NCI-H2196 treated with DMSO at 0.1 percent for 48 hours (cell line): Measurements from ENCODE around the gene CTSH.
"Not testable (repeated sequence)": the region's sequence is repeated elsewhere in the genome, so short reads cannot be mapped to it uniquely, and the experiment has no call there.

Experiments
- DNase-seq: peaks from one replicate; lab custom pipeline; 2025; ENCODE audit not compliant: unreplicated experiment; lab: John Stamatoyannopoulos, UW

CTSH gene

DNA sequence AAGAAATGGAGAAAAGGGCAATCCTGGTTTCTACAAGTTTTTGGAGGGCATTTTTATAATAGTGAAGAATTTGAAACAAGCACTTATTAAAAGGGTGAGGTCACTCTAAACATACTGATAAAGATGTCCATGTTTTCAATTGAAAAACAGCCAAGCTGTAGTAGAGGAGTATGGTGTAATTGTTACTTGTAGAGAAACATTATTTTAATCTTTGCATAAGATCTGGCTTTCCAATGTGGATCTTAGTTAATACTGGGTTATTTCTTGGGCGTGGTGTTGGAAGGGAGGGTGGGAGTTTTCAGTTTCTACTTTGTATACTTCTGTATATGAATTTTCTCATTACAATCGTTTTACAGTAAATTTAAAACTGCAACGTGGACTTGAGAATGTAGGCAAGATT lies 49.4 kb downstream of the CTSH start:
- no peak for DNase-seq

DNA sequence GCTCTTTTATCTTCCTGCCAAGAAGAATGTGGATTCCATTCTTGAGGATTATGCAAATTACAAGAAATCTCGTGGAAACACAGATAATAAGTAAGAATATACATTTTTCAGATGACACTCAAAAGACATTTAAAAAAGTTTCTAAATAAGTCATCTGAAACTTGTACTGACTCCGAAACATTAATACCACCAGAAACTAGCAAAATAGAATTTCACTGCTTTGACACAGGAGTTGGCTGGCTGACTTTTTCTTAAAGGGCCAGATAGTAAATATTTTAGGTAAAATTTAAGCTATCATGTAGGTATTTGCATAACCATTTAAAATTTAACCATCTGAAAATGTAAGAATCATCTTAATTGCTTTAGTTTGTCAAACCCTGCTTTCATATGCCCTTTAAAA lies 51.3 kb downstream of the CTSH start:
- no peak for DNase-seq

DNA sequence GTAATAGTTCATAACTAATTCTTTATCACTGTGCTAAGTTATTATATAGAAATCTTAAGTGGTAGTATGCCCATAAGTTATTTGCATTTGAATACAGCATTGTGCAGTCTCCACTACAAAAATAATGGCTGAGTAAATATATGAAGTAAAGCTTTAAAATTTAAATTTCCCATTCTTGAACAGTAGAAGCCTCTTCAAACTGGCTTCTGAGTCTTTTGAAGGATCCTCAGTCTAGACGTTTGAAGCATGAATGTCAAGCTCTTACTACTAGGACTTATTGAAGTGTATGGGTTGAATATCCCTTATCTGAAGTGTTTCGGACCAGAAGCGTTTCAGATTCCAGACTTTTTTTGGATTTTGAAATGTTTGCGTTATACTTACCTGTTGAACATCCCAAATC lies 55.8 kb downstream of the CTSH start:
- no peak for DNase-seq

DNA sequence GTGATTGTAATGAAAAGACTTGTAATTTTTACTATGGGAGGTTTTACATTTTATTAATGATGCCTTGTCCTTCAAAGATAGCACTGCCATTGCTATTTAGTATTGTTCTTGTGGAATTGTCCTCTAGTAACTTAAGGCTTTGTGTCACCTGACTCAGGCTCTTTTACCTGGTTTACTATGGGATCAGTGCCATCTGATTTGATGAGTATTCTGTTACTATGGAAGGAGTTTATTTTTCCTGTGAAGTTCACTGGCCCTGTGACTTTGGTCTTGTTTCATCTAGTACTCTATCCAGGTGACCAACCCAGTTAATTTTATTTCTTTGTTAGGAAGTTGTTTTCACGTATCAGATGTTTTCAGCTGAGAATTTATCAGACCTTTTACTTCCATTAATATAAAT lies 63.2 kb downstream of the CTSH start:
- DNase-seq: no peak

DNA sequence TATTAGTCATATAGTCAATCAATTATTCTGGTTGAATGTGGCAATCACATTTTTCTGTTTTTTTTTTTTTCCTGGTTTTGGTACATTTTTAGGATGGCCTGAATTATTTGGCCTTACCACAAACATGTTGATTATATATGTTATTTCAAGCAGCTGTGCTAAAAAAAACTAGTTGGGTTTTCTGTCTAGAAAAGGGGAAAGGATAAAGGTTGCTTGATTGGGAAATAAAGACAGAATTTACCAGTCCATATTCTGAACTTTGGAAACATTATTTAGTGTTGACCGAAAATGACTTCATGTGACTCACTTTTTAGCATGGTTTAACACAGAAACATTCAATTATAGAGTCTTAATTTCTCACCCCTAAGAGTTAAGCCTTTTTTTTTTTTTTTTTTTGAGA lies 64.0 kb downstream of the CTSH start:
- no peak for DNase-seq

DNA sequence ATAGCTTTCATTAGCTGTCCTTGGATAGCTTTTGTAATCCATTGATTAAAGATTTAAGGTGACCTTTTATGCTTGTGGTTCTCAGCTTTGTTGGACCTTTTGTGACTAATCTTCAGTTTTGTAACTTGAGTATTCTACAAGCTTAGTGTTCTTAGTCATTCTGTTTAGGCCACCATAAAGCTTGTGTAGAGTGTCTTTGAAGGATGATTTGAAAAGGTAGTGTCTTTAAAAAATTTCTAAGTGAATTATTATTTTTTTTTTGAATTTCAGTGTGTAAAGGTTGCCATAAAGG lies 64.7 kb downstream of the CTSH start:
- DNase-seq: no peak

DNA sequence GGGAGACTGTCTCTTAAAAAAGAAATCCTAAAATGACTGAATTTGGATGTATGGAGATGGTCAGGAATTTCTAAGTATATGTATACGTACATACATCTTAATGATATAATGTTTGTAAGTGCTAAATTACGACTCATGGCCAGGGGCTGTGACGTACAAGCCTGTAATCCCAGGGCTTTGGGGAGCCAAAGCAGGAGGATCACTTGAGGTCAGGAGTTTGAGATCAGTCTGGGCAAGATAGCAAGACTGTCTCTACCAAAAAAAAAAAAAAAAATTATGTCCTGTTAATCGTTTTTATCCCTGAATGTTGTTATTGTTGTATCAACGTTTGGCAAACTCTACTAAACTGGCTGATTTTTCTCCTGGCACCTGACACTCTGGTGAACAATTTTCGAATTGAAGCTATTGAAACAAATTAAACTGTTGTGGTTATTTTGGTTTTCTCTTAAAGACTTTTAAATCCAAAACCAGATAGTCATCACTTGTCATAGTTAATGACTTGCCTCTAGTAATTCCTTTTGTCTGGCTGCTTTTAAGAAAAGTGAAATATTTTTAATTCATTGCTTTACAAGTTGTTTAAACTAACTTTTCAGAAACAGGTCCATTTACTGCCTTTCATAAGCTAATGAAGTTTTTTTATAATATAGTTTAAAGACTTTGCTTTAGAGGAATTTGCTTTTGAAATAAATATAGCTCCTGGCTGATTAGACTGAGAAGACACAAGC lies 65.2 kb downstream of the CTSH start:
- DNase-seq: no peak

DNA sequence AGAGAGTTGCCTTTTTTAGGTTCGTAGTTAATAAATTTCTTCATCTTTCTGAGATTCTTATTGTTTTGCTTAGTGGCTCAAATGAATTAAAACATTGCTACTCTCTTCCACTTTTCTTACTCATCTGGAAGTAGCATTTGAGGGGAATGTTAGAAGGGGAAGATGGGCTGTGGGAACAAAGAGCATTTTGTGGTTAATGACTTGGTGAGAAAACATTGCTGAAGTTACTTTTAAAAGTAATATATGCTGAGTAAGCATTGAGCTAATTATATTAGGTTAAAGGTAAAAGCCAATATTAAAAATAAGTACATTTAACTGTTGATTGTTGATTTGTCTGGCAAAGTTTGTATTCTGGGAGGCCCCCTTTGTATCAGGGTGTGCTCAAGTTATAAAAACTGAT lies 66.5 kb downstream of the CTSH start:
- DNase-seq: no peak

DNA sequence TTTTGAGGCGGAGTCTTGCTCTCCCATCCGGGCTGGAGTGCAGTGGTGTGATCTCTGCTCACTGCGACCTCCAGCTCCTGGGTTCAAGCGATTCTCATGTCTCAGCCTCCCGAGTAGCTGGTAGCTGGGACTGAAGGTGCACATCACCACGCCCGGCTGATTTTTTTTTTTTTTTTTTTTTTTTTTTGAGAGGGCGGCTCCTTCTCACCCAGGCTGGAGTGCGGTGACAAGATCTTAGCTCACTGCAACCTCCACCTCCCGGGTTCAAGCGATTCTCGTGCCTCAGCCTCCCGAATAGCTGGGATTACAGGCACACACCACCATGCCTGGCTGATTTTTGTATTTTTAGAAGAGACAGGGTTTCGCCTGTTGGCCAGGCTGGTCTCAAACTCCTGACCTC lies 67.9 kb downstream of the CTSH start:
- not testable (repeated sequence) for DNase-seq

DNA sequence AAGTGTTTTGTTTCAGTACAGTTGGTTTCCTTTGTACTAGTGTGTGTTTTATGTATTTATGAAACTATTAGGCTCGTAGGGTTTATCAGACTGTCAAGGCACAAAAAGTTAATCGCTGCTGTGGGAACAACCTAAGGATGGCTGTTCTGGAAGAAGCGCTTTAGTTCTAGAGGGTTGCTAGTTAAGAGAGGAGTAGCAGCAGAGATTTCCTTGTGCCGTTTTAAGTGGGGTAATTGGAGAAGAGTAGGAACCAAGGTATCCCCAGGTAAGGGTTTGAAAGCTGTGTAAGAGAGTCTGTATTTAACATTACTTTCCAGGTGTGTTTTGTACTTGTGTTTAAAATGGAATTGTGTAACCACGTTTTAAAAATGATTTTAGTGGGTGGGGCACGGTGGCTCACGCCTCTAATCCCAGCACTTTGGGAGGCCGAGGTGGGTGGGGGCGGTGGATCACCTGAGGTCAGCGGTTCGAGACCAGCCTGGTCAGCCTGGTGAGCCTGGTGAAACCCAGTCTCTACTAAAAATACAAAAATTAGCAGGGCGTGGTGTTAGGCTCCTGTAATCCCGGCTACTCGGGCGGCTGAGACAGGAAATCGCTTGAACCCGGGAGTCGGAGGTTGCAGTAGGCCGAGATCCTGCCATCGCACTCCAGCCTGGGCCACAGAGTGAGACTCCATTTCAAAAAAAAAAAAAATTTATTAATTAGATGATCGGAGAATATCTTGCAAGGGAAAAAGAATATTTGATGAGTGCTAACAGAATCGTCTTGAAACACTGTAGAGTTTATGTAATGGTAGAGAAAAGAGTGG lies 69.5 kb downstream of the CTSH start:
- DNase-seq: no peak

DNA sequence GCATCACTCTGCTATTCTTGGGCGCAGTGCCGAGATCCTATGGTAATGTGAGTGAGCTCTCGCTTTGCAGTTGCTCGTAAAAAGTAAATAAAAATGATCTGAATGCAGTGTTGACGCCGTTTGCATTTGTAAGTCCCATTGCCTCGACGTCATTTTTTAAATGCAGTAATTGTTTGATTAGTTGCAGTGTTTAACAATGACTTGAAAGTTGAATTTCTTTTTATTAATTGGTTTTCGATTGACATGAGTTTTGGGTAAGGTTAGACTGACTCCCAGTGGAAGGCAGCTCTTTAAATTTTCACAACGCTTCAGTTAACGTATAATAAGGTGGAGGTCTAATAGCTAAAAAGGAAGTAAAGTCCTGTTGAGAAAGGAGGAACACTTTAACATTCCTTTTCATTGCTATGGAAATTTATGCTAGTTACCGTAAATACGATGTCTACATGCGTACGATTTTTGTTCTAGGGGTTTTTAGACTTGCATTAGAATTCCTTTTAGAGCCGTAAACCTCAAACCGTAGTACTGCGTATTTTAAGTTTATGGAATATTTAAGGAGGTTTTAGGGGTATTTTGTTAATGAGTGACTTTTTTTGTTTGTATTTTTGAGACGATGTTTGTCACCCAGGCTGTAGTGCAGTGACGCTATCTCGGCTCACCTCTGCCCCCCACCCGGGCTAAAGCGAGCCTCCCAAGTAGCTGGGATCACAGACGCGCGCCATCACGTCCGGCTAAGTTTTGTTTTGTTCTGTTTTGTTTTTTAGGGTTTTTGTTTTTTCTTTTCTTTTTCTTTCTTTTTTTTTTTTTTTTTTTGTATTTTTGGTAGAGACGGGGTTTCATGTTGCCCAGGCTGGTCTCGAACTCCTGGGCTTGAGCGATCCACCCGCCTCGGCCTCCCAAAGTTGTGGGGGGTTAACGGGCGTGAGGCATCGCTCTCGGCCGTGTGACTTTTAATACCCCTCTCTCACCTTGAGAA lies 70.8 kb downstream of the CTSH start:
- no peak for DNase-seq

DNA sequence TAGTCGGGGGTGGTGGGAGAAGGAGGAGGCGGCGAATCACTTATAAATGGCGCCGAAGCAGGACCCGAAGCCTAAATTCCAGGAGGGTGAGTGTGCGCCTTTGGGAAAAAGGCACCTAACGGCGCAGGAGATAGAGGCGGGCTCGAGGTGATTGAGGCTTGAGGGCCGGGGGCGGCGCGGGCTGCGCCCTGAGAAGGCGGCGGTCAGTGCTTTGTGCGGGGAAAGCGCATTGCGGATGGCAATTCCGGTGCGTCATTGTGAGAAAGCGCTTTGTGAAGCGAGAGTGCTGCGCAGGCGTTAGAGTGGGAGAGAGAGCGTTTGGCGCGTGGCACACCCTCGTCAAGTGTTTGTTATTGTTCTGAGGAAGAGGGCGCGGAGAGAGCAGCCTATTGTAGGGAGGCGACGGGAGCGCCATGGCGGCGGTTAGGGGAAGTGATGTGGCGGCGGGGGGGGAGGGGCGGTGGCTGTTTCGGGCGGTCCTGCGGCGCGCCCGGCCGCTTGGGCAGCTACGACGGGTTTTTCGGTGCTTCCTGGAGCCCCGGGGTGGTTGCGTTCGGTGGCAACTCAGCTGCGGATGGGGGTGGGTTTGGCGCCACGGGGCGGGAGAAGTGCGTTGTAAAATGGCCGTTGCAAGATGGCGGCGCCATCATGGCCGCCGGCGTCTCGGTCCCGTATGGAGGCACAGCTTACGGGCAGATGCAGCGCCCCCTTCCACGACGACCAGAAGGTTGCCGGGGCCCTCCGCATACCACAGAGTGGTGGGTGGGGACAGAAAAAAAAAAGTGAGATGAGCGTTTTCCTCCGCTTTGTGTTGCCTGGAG lies 71.7 kb downstream of the CTSH start:
- DNase-seq: peak; percentile 57

DNA sequence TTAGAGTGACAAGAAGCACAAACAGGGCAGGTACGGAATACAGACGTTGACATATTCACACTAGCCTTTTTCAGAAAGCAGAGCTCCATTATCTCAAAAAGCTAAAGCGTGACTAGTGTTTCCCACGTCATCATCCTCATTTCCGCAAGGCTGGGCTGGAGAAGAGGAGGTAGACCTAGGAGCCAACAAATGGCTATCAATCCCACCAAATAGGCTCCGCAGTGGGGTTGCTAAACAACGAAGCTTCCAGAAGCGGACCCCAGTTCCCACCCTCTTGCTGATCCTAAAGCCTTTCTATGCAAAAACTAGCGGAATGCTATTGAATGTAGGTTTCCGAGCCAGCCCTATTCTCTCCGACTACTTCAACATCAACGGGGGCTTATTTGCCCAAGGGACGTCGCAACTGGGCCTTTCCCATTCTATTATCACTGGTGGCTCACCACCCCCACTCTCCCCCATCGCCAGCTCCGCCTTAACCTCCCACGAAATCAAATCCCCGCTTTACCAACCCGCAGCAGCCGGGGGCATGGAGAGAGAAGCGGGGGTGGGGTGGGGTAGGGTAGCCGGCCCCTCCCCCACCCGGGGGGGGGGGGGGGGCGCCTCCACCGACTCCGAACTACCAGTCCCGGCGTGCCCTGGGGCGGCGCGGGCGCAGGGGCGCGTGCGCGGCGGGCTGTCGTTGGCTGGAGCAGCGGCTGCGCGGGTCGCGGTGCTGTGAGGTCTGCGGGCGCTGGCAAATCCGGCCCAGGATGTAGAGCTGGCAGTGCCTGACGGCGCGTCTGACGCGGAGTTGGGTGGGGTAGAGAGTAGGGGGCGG lies 72.5 kb downstream of the CTSH start, which contains the start of gene MORF4L1:
Gene MORF4L1, plus strand, starts transcription at position 736 of the 817 bp plus-strand sequence. CDS start 128 bp downstream, outside the sequence.
- peak; percentile 60 for DNase-seq

DNA sequence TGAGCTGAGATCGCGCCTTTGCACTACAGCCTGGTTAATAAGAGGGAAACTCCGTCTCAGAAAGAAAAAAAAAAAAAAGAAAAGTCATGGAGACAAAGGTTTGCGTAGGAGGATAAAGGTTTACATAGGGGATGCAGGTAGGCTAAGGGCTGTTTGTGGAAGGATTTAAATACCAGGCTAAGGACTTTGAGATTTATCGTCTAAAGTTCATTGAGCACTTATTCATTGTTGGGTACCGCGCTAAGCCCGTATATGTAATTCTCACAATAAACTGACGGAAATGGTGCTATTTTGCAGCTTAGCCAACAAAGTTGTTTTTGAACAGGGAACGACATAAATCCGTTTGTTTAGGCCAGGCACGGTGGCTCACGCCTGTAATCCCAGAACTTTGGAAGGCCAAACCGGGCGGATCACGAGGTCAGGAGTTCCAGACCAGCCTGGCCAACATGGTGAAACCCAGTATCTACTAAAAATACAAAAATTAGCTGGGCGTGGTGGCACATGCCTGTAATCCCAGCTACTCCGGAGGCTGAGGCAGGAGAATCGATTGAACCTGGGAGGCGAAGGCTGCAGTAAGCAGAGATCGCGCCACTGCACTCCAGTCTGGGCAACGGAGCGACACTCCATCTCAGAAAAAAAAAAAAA lies 73.2 kb downstream of the CTSH start:
- not testable (repeated sequence) for DNase-seq
